NB4 (cell line): ENCODE measurements around the gene LINC01488.

ENCODE experiments used
- CTCF ChIP-seq: IDR thresholded peaks from one replicate; pipeline ENCODE4 v1.5.1; 2012; ENCODE audit warnings: low read depth, low read length
- MYC ChIP-seq: IDR thresholded peaks from 2 replicates; pipeline ENCODE4 v1.6.1; 2011; ENCODE audit warnings: low read depth, low read length
- POLR2A ChIP-seq: IDR thresholded peaks from 2 replicates; pipeline ENCODE4 v1.6.1; 2011; ENCODE audit warnings: mild to moderate bottlenecking; ENCODE audit not compliant: insufficient read length; ENCODE audit errors: extremely low read depth
- TF ChIP-seq, protein P1 (sequence below): IDR thresholded peaks from 2 replicates; pipeline ENCODE4 v1.6.1; 2011; ENCODE audit warnings: low read depth, low read length

GRCh38 chr11:69472541-69473275, 8.8 kb upstream of the LINC01488 start:
- TF ChIP-seq CTCF (no peak), POLR2A (no peak), MYC (no peak)
- TF ChIP-seq, protein P1, sequence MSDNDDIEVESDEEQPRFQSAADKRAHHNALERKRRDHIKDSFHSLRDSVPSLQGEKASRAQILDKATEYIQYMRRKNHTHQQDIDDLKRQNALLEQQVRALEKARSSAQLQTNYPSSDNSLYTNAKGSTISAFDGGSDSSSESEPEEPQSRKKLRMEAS: no peak
